Adrenal gland (tissue), 5 donors: Measurements from ENCODE around the gene ASZ1.

Experiments used
- CTCF ChIP-seq, 6 experiments: fragments of 450-650 bp in 4 of 6; fragments of 200-600 bp in 2 of 6; sonication (generic) in 1 of 6; IDR thresholded peaks; 1 replicate in 5 of 6; 2 replicates in 1 of 6; pipeline versions ENCODE4 v1.5.1 to v1.8.0; 2016 to 2021; ENCODE audit warnings: antibody characterized with exemption in 6 of 6, mild to moderate bottlenecking in 2 of 6, moderate library complexity in 1 of 6
- POLR2A ChIP-seq, 2 donors: fragments of 450-650 bp; IDR thresholded peaks; one replicate each; pipeline ENCODE4 v1.6.1; 2017; ENCODE audit warnings: antibody characterized with exemption in 2 of 2, mild to moderate bottlenecking in 2 of 2, moderate library complexity in 1 of 2
- donor health status: DM: no; HTN: no; CAD: no.

- TF ChIP-seq CTCF (IDR thresholded peaks at IDR 0.05) = no peak
- TF ChIP-seq POLR2A (IDR thresholded peaks at IDR 0.05) = no peak
Observed at GRCh38 chr7:117395743-117396142, 31.6 kb downstream of the ASZ1 start.
